Fibroblast of villous mesenchyme (primary cell): Measurements from ENCODE around the gene TMC2. TPM values are rescaled to one million over a fixed set of nuclear protein-coding genes. Genes with fewer than 3 reads are reported as not detected.
A peak's percentile ranks its signal among the peaks of the same experiment; 100 is the strongest.
"Not testable (repeated sequence)": the region's sequence is repeated elsewhere in the genome, so short reads cannot be mapped to it uniquely, and the experiment has no call there.

Source experiments
- DNase-seq: peaks from one replicate; pipeline ENCODE4 v3.0.0-alpha.2; 2010; ENCODE audit warnings: low read depth
- H3K4me3 ChIP-seq: 2 replicates; pipeline ENCODE4 v1.5.1; 2011; ENCODE audit warnings: low read depth, mild to moderate bottlenecking, low read length
- total RNA-seq: library from RNA; depleted of rRNA; stranded (reverse); fragments of >200 nt; gene quantifications from 2 replicates; pipeline ENCODE4 v1.2.3, GENCODE V29; 2012
- TF ChIP-seq, protein P1 (sequence below): IDR thresholded peaks from 2 replicates; pipeline ENCODE4 v1.5.1; 2012; ENCODE audit warnings: low read depth, mild to moderate bottlenecking, low read length; ENCODE audit not compliant: insufficient read depth

The TMC2 gene, protein sequence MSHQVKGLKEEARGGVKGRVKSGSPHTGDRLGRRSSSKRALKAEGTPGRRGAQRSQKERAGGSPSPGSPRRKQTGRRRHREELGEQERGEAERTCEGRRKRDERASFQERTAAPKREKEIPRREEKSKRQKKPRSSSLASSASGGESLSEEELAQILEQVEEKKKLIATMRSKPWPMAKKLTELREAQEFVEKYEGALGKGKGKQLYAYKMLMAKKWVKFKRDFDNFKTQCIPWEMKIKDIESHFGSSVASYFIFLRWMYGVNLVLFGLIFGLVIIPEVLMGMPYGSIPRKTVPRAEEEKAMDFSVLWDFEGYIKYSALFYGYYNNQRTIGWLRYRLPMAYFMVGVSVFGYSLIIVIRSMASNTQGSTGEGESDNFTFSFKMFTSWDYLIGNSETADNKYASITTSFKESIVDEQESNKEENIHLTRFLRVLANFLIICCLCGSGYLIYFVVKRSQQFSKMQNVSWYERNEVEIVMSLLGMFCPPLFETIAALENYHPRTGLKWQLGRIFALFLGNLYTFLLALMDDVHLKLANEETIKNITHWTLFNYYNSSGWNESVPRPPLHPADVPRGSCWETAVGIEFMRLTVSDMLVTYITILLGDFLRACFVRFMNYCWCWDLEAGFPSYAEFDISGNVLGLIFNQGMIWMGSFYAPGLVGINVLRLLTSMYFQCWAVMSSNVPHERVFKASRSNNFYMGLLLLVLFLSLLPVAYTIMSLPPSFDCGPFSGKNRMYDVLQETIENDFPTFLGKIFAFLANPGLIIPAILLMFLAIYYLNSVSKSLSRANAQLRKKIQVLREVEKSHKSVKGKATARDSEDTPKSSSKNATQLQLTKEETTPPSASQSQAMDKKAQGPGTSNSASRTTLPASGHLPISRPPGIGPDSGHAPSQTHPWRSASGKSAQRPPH
- not detected in 2 replicates for total RNA-seq

DNA sequence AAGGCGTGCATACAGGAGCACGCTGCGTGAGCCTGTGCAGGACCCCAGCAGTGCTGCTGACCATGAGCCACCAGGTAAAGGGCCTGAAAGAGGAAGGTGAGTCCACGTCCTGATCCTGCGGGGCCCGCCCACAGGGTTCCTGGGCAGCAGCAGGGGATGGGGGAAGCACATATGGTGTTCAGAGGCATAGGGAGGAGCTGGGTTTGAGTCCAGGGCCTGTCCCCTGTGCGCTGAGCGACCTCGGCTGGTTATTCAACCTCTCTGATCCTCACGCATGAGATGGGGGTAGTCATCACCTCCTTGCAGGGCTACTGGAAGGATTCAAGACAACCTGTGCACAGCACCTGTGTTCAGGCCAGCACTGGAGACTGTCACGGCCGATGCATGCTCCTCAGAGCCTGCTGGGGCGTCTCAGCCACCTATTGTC is at the start of gene TMC2:
TMC2 (plus strand) TSS at position 14 of the 427 bp plus-strand sequence; CDS start at position 63, 49 bp downstream.
- DNase-seq: no peak

DNA sequence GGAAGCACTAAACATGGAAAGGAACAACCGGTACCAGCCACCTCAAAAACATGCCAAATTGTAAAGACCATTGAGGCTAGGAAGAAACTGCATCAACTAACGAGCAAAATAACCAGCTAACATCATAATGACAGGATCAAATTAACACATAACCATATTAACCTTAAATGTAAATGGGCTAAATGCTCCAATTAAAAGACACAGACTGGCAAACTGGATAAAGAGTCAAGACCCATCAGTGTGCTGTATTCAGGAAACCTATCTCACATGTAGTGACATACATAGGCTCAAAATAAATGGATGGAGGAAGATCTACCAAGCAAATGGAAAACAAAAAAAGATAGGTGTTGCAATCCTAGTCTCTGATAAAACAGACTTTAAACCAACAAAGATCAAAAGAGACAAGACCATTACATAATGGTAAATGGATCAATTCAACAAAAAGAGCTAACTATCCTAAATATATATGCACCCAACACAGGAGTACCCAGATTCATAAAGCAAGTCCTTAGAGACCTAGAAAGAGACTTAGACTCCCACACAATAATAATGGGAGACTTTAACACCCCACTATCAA is 33.5 kb upstream of the TMC2 start:
- DNase-seq, H3K4me3 ChIP-seq: not testable (repeated sequence)

More for the DNA sequence above, at the start of gene TMC2:
- H3K4me3 ChIP-seq: no peak within 1 kb of the TSS
- TF ChIP-seq, protein P1, sequence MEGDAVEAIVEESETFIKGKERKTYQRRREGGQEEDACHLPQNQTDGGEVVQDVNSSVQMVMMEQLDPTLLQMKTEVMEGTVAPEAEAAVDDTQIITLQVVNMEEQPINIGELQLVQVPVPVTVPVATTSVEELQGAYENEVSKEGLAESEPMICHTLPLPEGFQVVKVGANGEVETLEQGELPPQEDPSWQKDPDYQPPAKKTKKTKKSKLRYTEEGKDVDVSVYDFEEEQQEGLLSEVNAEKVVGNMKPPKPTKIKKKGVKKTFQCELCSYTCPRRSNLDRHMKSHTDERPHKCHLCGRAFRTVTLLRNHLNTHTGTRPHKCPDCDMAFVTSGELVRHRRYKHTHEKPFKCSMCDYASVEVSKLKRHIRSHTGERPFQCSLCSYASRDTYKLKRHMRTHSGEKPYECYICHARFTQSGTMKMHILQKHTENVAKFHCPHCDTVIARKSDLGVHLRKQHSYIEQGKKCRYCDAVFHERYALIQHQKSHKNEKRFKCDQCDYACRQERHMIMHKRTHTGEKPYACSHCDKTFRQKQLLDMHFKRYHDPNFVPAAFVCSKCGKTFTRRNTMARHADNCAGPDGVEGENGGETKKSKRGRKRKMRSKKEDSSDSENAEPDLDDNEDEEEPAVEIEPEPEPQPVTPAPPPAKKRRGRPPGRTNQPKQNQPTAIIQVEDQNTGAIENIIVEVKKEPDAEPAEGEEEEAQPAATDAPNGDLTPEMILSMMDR: no peak

DNA sequence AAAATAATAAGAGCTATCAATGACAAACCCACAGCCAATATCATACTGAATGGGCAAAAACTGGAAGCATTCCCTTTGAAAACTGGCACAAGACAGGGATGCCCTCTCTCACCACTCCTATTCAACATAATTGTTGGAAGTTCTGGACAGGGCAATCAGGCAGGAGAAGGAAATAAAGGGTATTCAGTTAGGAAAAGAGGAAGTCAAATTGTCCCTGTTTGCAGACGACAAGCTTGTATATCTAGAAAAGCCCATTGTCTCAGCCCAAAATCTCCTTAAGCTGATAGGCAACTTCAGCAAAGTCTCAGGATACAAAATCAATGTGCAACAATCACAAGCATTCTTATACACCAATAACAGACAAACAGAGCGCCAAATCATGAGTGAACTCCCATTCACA is 31.6 kb upstream of the TMC2 start:
- H3K4me3 ChIP-seq, DNase-seq: not testable (repeated sequence)

DNA sequence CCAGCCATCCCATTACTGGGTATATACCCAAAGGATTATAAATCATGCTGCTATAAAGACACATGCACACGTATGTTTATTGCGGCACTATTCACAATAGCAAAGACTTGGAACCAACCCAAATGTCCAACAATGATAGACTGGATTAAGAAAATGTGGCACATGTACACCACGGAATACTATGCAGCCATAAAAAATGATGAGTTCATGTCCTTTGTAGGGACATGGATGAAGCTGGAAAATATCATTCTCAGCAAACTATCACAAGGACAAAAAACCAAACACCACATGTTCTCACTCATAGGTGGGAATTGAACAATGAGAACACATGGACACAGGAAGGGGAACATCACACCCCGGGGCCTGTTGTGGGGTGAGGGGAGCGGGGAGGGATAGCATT is 29.9 kb upstream of the TMC2 start:
- DNase-seq, H3K4me3 ChIP-seq: not testable (repeated sequence)

DNA sequence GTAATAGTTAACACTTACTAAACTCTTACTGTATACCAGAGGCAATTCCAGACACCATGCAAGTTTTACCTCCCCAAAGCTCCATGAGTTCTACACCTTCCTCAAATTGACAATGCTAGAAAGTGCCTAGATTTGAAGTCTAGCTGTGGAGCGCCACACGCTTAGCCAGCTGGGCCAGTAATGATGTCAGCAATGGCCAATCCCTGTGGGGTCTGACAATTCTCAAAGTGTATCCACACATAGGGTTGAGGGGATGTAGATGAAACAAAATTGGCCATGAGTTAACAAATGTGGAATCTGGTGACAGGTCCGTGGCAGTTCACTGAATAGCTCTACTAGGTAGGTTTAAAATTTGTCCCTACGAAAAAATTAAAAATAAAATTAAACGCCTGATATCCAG is 28.9 kb upstream of the TMC2 start:
- peak overlapping the region; percentile 95 for H3K4me3 ChIP-seq
- TF ChIP-seq, protein P1: no peak
- peak; percentile 7 for DNase-seq

DNA sequence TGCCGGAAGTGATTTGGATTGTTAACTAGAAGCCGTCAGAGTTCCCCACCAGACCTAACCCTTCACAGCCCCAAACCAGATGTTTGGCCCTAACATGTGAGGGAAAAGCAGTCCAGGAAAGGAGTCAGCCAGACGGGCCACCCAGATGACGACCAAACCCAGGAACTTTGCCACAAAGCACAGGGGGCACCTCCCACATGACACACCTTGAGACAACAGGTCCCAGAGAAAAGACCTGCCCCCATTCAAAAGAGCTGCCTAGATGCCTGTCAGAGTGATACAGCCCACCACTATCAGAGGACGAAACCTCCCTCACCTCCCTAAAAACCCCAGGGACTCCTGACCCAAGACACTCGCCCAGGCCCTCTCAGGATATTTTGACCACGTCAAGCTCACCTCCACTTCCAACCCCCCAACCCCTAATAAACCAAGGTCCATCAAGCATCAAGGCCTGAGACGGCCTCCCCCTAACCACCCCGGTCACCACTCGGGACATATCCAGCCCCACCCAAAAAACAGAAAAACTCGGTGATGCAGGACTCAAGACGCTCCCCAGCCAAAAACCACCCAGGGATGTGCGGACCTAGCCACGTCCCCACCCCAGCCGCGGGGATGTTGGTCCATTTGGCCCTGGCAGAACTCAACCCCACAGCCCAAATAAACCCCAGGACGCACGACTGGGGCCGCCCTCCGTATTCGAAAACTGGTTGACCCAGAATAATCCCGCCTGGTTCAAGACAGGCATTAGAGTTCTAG is 28.3 kb upstream of the TMC2 start:
- DNase-seq: peak; percentile 48
- TF ChIP-seq, protein P1: no peak
- peak overlapping the region; percentile 95 for H3K4me3 ChIP-seq

DNA sequence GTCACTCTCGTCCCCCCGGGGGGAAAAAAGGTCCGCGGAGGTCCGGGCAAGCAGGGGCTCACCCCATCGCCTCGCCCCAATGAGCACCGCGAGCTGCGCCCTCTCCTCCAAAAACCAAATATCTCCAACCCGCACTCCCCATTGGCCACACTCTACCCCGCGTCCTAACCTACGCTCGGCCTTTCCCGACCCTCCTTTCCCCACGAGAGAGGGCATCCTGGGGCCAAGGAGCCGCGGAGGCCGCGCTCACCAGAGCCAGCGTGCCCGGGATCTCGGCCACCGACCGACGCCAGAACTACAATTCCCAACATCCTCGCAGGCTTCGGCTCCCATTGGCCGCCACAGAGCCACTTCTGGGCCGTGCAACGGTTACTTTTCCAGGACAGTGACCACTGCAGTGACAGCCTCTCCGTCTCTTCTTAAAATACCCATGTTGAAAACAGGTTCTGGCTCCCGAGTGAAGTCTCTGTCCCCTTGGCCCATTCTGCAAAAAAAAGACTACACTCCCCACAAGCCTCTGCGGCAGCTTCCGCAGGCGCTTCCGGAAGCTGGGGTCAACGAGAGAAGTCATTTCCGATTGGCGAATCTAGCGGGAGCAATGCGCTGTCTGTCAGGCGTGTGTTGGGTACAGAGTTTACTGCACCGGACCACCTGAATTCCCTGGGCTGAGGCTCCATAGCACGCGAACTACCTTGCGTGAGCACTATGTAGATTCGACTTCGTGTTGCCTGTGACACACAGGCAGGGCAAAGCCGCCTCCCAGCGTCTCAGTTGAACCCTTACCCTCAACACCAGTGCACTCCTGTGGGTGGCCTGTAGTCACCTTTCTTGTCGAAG is 27.5 kb upstream of the TMC2 start, which contains the start of gene ZNF343:
ZNF343 (minus strand) TSS at position 285 of the 837 bp plus-strand sequence. CDS start 15,020 bp downstream, outside the sequence.
- TF ChIP-seq, protein P1: no peak
- peak within 1 kb of the TSS; percentile 95 for H3K4me3 ChIP-seq
- peak; percentile 82 for DNase-seq
